K562 (cell line): Measurements from ENCODE around the gene PNMT. TPM values are rescaled to one million over a fixed set of nuclear protein-coding genes. Genes with fewer than 3 reads are reported as not detected.
A peak's percentile ranks its signal among the peaks of the same experiment; 100 is the strongest.

Experiments used
- ATAC-seq: fragments of 200-7000 bp; cut with Tn5 transposase; 3 replicates; pipeline ENCODE4 v1.9.1; 2020; ENCODE audit warnings: moderate library complexity
- BruUV-seq: library from RNA; stranded (reverse); fragments of 400-500 nt; replicated peaks from 2 replicates; lab custom pipeline; 2021; lab: Mats Ljungman, UMichigan
- CTCF ChIA-PET: fragments of 300-600 bp; formaldehyde crosslinking; extraction: SDS; loops from one replicate; lab custom pipeline; 2021; ENCODE audit warnings: low intra/inter-chr PET ratio; lab: Yijun Ruan, JAX
- POLR2A ChIA-PET: fragments of 300-600, 350-650 bp; sonication (Branson Sonifier 250); formaldehyde crosslinking; extraction: SDS; loops from one replicate; lab custom pipeline; 2021; ENCODE audit warnings: antibody characterized with exemption, inconsistent platforms; lab: Yijun Ruan, JAX
- DNase-seq, 4 experiments: peaks; one replicate each; pipeline versions ENCODE4 v3.0.0 to v3.0.0-alpha.2; 2011 to 2018; ENCODE audit warnings: low spot score in 3 of 4, mixed read lengths in 3 of 4; ENCODE audit errors: extremely low read depth in 1 of 4
- FAIRE-seq: peaks from 2 replicates; lab custom pipeline; 2011; peaks lifted over from hg19 to GRCh38; lab: Jason Lieb, UNC
- H2AFZ ChIP-seq: 2 replicates; pipeline ENCODE4 v1.6.0; 2011; ENCODE audit warnings: low read depth, low read length, control low read depth, inconsistent platforms
- H3K27ac ChIP-seq: fragments of 200-600 bp; 3 replicates; pipeline ENCODE4 v1.8.0; 2011; ENCODE audit warnings: low read depth, mild to moderate bottlenecking, control low read depth, inconsistent platforms, low read length, moderate library complexity, mixed read lengths; ENCODE audit errors: extremely low read depth
- H3K27me3 ChIP-seq, 2 experiments: fragments of 300-600 bp in 1 of 2; 2 replicates in 1 of 2; 3 replicates in 1 of 2; pipeline versions ENCODE4 v1.6.0 to v1.8.0; 2011; ENCODE audit warnings: inconsistent platforms in 2 of 2, low read length in 2 of 2, mild to moderate bottlenecking in 1 of 2, mixed read lengths in 1 of 2, moderate library complexity in 1 of 2; ENCODE audit not compliant: control insufficient read depth in 2 of 2, insufficient read depth in 2 of 2
- H3K36me3 ChIP-seq: fragments of 300-600 bp; 3 replicates; pipeline ENCODE4 v1.8.0; 2011; ENCODE audit warnings: mild to moderate bottlenecking, low read length, inconsistent platforms; ENCODE audit not compliant: control insufficient read depth, insufficient read depth
- H3K4me1 ChIP-seq, 2 experiments: fragments of 200-600 bp in 1 of 2; replicated peaks in 1 of 2; 2 replicates in 1 of 2; 3 replicates in 1 of 2; pipeline versions ENCODE4 v1.5.1 to v1.8.0; 2011; ENCODE audit warnings: inconsistent platforms in 2 of 2, low read length in 2 of 2, mild to moderate bottlenecking in 1 of 2, mixed read lengths in 1 of 2, moderate library complexity in 1 of 2; ENCODE audit not compliant: control insufficient read depth in 2 of 2, insufficient read depth in 2 of 2
- H3K4me2 ChIP-seq: 2 replicates; pipeline ENCODE4 v1.6.1; 2011; ENCODE audit warnings: low read length, control low read depth, inconsistent platforms, mixed read lengths; ENCODE audit not compliant: insufficient read depth
- H3K4me3 ChIP-seq: fragments of 200-600 bp; sonication (generic), shearing (Covaris generic); 2 replicates; pipeline ENCODE4 v1.5.1; 2016; ENCODE audit warnings: control low read depth, inconsistent platforms
- H3K79me2 ChIP-seq: fragments of 200-600 bp; 3 replicates; pipeline ENCODE4 v1.8.0; 2011; ENCODE audit warnings: low read length, inconsistent platforms; ENCODE audit not compliant: control insufficient read depth, insufficient read depth
- H3K9ac ChIP-seq, 2 experiments: 2 replicates each; pipeline versions ENCODE4 v1.6.0 to v1.6.1; 2011; ENCODE audit warnings: low read depth in 2 of 2, low read length in 2 of 2, control low read depth in 1 of 2, inconsistent platforms in 1 of 2, mild to moderate bottlenecking in 1 of 2, mixed read lengths in 1 of 2; ENCODE audit not compliant: insufficient read depth in 1 of 2
- H3K9me1 ChIP-seq: one replicate; pipeline ENCODE4 v1.6.0; 2011; ENCODE audit warnings: inconsistent platforms, mild to moderate bottlenecking, low read length, moderate library complexity; ENCODE audit not compliant: control insufficient read depth, insufficient read depth
- H3K9me3 ChIP-seq: replicated peaks from 2 replicates; pipeline ENCODE4 v1.5.1; 2011; ENCODE audit warnings: low read depth, low read length, inconsistent platforms; ENCODE audit not compliant: control insufficient read depth, insufficient read depth
- H4K20me1 ChIP-seq: replicated peaks from 2 replicates; pipeline ENCODE4 v1.6.1; 2011; ENCODE audit warnings: low read length, inconsistent platforms, mixed read lengths; ENCODE audit not compliant: control insufficient read depth, insufficient read depth
- CHD7 ChIP-seq: fragments of 200-600 bp; sonication (generic); IDR thresholded peaks from one replicate; pipeline ENCODE4 v1.6.1; 2012; ENCODE audit warnings: mild to moderate bottlenecking, low read depth, low read length, inconsistent platforms
- PKNOX1 ChIP-seq: fragments of 450-650 bp; IDR thresholded peaks from 2 replicates; pipeline ENCODE4 v1.6.1; 2016
- WGBS: fragments of 100-300 bp; shearing (Covaris generic); methylation state at CpG from one replicate; pipeline ENCODE4 v1.1.6; 2016; ENCODE audit warnings: low coverage, mixed read lengths; ENCODE audit not compliant: insufficient coverage; ENCODE audit errors: missing lambda C conversion rate; 5-methylcytosine and 5-hydroxymethylcytosine counted together
- in situ Hi-C: fragments of 300-500 bp; cut with MboI; formaldehyde crosslinking; loops from 4 replicates; pipeline ENCODE4 v1.15.0; 2018; ENCODE audit warnings: inconsistent platforms, mixed read lengths
- intact Hi-C: fragments of 100-400 bp; cut with micrococcal nuclease; formaldehyde crosslinking; loops from 2 replicates; pipeline ENCODE4 v1.14.2; 2022
- polyA plus RNA-seq, 8 experiments: library from polyadenylated mRNA; depleted of rRNA in 4 of 8; stranded (reverse) in 5 of 8; unstranded in 3 of 8; fragments of >200 nt; fragmentation: Nextera tagmentation in 2 of 8; fragmentation: Illumina TruSeq in 1 of 8; extraction: Ambion mirVana in 2 of 8; extraction: Trizol in 1 of 8; gene quantifications; 2 replicates each; pipeline versions ENCODE4 v1.2.1 to v1.2.3, GENCODE V29; 2011 to 2014; ENCODE audit warnings: inconsistent platforms in 1 of 8, missing spikeins in 1 of 8
- total RNA-seq, 7 experiments: library from RNA; depleted of rRNA in 6 of 7; stranded (reverse); fragments of >200 nt in 6 of 7; fragmentation: Illumina TruSeq in 2 of 7; extraction: Trizol in 2 of 7; gene quantifications; 2 replicates each; pipeline versions ENCODE4 v1.2.1 to v1.2.3, GENCODE V29; 2011 to 2021; ENCODE audit warnings: low replicate concordance in 1 of 7

Gene PNMT
- total and polyA plus RNA-seq, 9 of the 15 experiments (the other 6 are each of a cell fraction or from before 2014, with no cell fraction given), result 0.55 to 18.1 (median 5.8) TPM

- H2AFZ ChIP-seq, result no peak overlapping the region
- no peaks in the 10 kb centered on the region for H3K36me3 ChIP-seq
- ChIA-PET CTCF (no interaction called here), POLR2A (interaction anchor here (0.7 to 1.6 kb wide), 3 partner anchors 11 to 24 kb away, joined by 4 to 5 read pairs (median 4); partner anchors contain the start of genes MIEN1 and PGAP3)
- WGBS, result 52% methylated on average over 11 of the region's 12 CpGs
- H3K4me2 ChIP-seq, result no peak overlapping the region
- intact Hi-C loops (no loop called here), in situ Hi-C loops (no loop called here)
- H4K20me1 ChIP-seq, result no peaks in the 10 kb centered on the region; the same call in 1 of the 2 replicates
- H3K9me1 ChIP-seq, result no peaks in the 10 kb centered on the region
- no peak overlapping the region for H3K4me3 ChIP-seq
- peak overlapping the region in 1 of 2 experiments; percentile 59; a peak in 2 of 4 replicates for H3K9ac ChIP-seq
- DNase-seq (no peak), ATAC-seq (no peak), FAIRE-seq (no peak)
- no TSS peak for BruUV-seq
- peaks cover 0 to 25% of the 10 kb centered on the region in 2 experiments; a peak in 3 of 5 replicates for H3K4me1 ChIP-seq
- TF ChIP-seq PKNOX1 (no peak), CHD7 (no peak)
- no peaks in the 10 kb centered on the region for H3K9me3 ChIP-seq
- peaks cover 0 to 5% of the 10 kb centered on the region in 2 experiments; a peak in 1 of 5 replicates for H3K27me3 ChIP-seq
- H3K79me2 ChIP-seq, result no peaks in the 10 kb centered on the region
- H3K27ac ChIP-seq, result no peak overlapping the region
Observed at GRCh38 chr17:39705786-39706348, 37.6 kb downstream of the PNMT start.
